Measurements from ENCODE around the gene MSMB.
"Not testable (repeated sequence)": the region's sequence is repeated elsewhere in the genome, so short reads cannot be mapped to it uniquely, and the experiment has no call there.

MSMB gene

GRCh38 chr10:46069771-46070463, 23.8 kb upstream of the MSMB start:
- no peak for DNase-seq (ENCODE audit: low read depth)

- no peak for DNase-seq (ENCODE audit: low read depth)
Observed at GRCh38 chr10:46068905-46069304, 22.8 kb upstream of the MSMB start.

- DNase-seq (ENCODE audit: low read depth), result no peak
Observed at GRCh38 chr10:46068117-46068516, 22.0 kb upstream of the MSMB start.

- no peak for DNase-seq (ENCODE audit: low read depth)
Observed at GRCh38 chr10:46064269-46064817, 18.3 kb upstream of the MSMB start.

- no peak for DNase-seq (ENCODE audit: low read depth)
Observed at GRCh38 chr10:46062723-46063428, 16.8 kb upstream of the MSMB start.

GRCh38 chr10:46060706-46061105, 14.6 kb upstream of the MSMB start:
- no peak for DNase-seq (ENCODE audit: low read depth)

- DNase-seq (ENCODE audit: low read depth), result not testable (repeated sequence)
Observed at GRCh38 chr10:46057927-46058326, 11.9 kb upstream of the MSMB start.

GRCh38 chr10:46057038-46057437, 11.0 kb upstream of the MSMB start:
- no peak for DNase-seq (ENCODE audit: low read depth)

GRCh38 chr10:46055771-46056170, 9.7 kb upstream of the MSMB start:
- no peak for DNase-seq (ENCODE audit: low read depth)

GRCh38 chr10:46053534-46054434, 7.7 kb upstream of the MSMB start:
- DNase-seq (ENCODE audit: low read depth), result no peak

- no peak for DNase-seq (ENCODE audit: low read depth)
Observed at GRCh38 chr10:46052791-46053375, 6.8 kb upstream of the MSMB start.

- no peak for DNase-seq (ENCODE audit: low read depth)
Observed at GRCh38 chr10:46052057-46052790, 6.2 kb upstream of the MSMB start.

GRCh38 chr10:46050941-46051623, 5.0 kb upstream of the MSMB start:
- no peak for DNase-seq (ENCODE audit: low read depth)

GRCh38 chr10:46049497-46049831, 3.4 kb upstream of the MSMB start:
- not testable (repeated sequence) for DNase-seq (ENCODE audit: low read depth)

GRCh38 chr10:46048152-46048551, 2.1 kb upstream of the MSMB start:
- no peak for DNase-seq (ENCODE audit: low read depth)

GRCh38 chr10:46042527-46042926, 3.5 kb downstream of the MSMB start:
- DNase-seq (ENCODE audit: low read depth), result no peak

GRCh38 chr10:46040004-46040403, 6.1 kb downstream of the MSMB start:
- DNase-seq (ENCODE audit: low read depth), result no peak

GRCh38 chr10:46037107-46037825, 8.8 kb downstream of the MSMB start:
- no peak for DNase-seq (ENCODE audit: low read depth)

- no peak for DNase-seq (ENCODE audit: low read depth)
Observed at GRCh38 chr10:46035923-46036849, 9.9 kb downstream of the MSMB start.

Data from activated gamma-delta T cell treated with anti-CD3 and anti-CD28 coated beads, Interleukin-2, amount 50 U/mL, for 16 hours (primary cell).